GM21717 (cell line): ENCODE measurements around the gene CLASP1.
"Not testable (repeated sequence)": the region's sequence is repeated elsewhere in the genome, so short reads cannot be mapped to it uniquely, and the experiment has no call there.

Source experiments
- ATAC-seq: cut with Tn5 transposase; IDR thresholded peaks from one replicate; pipeline ENCODE4 v1.9.1; 2021; ENCODE audit warnings: mild to moderate bottlenecking, moderate library complexity; ENCODE audit not compliant: unreplicated experiment

The CLASP1 gene

DNA sequence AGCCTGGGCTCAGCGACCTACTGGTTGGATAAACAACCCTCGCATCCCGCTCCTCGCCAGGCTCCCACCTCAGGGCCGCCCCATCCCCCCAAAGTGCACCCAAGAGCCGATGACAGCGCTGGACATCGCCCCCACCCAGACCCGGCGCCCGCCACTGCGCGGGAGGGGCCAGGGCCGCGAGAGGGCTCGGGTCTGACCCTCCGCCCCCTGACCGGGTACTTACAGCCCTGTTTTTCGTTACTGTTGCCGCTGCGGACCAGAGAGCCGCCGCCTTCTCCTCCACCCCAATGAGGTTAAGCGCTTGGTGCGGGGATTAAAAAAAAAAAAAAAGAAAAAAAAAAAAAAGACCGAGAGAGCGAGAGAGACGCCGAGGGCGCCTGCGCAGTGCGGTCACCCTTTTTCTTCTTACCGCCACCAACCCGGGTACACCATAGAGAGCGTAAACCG is at the start of gene CLASP1:
Gene CLASP1 (minus strand): TSS at position 314 of the 447 bp plus-strand sequence. CDS start 43,567 bp downstream, outside the sequence.
- ATAC-seq, result peak; percentile 42

- ATAC-seq, result no peak
These were observed 49.2 kb upstream of the CLASP1 start for GRCh38 chr2:121698318-121698930.

- ATAC-seq, result no peak
These were observed 47.9 kb upstream of the CLASP1 start for GRCh38 chr2:121697108-121697631.

DNA sequence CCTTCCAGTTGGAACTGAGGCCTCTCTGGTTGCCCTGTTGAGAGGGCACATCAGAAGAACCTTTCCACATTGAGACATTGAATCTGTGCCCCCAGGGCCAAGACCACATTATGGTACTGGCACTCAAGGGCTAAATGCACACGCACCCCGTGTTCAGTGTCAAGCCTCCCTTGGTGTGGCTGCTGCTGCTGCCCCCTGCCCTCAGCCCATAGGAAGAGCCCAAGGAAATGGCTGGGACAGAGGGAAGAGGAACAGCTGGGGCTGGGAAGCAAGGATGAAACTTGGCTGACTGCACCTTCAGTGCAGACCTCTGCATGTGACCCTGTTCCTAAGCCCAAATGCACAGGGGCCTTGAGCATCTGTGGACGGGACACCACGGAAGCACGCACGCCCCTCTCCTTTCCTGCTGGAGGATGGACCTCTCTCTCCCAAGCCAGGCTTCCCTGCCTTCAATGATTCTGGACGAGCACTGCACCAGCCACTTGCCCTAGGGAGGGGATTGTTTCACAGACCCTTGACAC is 47.2 kb upstream of the CLASP1 start:
- no peak for ATAC-seq

DNA sequence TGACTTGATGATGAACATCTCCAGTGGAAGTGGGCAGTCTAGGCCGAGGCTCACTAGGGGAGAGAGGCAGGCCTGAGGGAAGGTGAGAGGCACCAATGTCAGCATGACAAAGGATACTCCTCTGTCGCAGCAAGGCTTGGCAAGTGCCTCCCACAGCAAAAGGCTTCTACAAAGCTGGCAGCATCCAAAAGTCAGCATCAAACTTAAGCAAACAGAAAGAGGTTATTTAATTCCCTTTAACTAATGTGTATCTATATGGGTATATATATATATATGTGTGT is 45.8 kb upstream of the CLASP1 start:
- ATAC-seq, result no peak

DNA sequence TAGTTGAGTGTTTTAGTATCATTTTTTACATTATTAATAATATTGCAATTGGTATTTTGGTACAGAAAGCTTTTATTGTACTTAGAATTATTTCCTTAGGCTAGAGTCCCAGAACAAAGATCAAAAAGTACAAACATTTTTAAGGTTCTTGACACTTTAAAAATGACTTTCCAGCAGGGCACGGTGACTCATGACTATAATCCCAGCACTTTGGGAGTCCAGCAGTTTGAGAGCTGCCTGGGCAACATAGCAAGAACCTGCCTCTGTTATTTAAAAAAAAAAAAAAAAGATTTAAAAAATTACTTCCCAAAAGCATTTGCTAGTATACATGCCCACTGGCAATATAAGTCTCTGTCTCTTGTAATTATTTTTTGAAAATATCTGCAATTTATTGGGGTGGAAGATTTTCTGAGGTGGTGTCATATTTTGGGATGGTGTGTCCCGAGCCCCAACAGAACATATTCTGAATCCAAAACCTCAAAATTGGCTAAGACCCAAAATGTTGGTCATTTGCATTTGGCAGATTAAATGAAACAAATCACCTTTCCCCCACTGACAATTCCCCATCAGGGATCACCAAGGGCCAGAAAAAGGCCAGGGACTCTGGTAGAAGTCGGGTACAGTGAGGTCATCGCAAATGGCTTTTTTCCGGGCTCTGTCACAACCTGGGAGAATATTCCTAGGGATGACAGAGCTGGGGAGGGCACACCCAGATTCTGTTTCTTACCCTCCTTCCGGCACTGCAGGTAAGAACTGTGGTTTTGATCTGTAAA is 45.3 kb upstream of the CLASP1 start:
- no peak for ATAC-seq

DNA sequence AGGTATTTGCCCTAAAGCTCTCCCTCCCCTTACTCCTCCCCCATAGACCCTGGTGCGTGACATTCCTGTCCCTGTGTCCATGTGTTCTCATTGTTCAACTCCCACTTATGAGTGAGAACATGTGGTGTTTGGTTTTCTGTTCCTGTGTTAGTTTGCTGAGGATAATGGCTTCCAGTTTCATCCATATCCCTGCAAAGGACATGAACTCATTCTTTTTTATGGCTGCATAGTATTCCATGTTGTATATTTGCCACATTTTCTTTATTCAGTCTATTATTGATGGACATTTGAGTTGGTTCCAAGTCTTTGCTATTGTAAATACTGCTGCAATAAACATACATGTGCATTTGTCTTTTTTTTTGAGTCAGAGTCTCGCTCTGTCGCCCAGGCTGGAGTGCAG is 41.3 kb upstream of the CLASP1 start:
- ATAC-seq, result not testable (repeated sequence)

GRCh38 chr2:121690095-121690494 is 40.8 kb upstream of the CLASP1 start:
- ATAC-seq, result no peak

DNA sequence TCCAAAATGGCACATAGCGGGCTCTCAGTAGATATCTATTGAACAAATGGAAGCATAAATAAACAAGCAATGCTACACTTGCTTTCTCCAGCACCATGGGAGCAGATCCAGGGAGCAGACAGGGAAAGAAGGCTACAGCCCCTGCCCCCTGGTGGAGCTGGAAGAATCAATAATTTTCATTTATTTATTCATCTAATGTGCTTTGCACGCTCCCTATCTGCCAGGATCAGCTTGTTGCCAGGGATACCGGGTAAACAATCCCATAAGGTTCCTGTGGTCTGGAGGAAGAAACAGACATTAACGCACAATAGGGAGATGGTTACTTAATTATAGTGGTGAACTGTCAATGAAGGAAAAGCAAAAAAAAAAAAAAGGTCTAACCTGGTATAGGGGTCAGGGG is 40.1 kb upstream of the CLASP1 start:
- no peak for ATAC-seq

- ATAC-seq, result no peak
These were observed 39.6 kb upstream of the CLASP1 start for GRCh38 chr2:121688820-121689219.

- ATAC-seq, result no peak
These were observed 37.6 kb upstream of the CLASP1 start for GRCh38 chr2:121686902-121687301.

- ATAC-seq, result no peak
These were observed 37.0 kb upstream of the CLASP1 start for GRCh38 chr2:121686218-121686617.

GRCh38 chr2:121682396-121683298 is 33.4 kb upstream of the CLASP1 start:
- ATAC-seq, result no peak

GRCh38 chr2:121677855-121678254 is 28.6 kb upstream of the CLASP1 start:
- ATAC-seq, result no peak

GRCh38 chr2:121671621-121672020 is 22.4 kb upstream of the CLASP1 start:
- ATAC-seq, result not testable (repeated sequence)

GRCh38 chr2:121670181-121670580 is 20.9 kb upstream of the CLASP1 start:
- no peak for ATAC-seq

- no peak for ATAC-seq
These were observed 18.4 kb upstream of the CLASP1 start for GRCh38 chr2:121667618-121668017.

GRCh38 chr2:121666042-121666441 is 16.8 kb upstream of the CLASP1 start:
- no peak for ATAC-seq

DNA sequence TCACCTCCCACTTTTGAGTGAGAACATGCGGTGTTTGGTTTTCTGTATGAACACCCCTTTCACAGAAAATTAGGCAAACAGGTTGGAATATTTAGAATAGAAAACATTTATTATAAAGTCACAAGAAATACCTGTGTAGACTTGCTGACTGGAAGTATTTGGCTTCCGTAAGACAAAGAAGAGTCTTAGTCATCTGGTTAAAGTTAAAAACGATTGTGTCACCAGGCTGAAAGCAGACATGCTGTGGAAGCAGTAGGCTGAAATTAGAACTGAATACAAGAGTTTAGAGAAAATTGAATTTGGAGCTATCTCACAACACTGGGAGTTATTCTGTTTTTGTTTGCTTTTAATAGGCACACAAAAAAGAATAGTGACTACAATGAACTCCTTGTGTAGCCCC is 16.2 kb upstream of the CLASP1 start:
- ATAC-seq, result no peak

DNA sequence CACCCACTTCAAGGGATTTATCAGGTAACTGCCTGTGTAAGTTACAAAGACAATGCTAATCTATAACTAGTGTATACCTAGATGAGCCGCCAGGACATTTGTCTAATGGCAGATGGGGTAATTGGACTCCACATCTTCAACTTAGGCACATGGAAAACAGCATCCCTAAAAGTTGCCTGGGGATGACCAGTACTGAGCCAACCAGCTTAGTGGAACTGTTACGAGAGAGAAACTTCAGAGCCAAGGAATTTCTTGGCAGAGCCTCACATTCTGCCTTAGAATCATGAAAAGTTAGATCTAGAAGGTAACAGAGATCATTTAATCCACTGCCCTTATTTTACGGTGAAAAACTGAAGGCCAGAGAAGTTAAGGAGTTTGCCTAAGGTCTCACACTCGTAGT is 15.5 kb upstream of the CLASP1 start:
- no peak for ATAC-seq

DNA sequence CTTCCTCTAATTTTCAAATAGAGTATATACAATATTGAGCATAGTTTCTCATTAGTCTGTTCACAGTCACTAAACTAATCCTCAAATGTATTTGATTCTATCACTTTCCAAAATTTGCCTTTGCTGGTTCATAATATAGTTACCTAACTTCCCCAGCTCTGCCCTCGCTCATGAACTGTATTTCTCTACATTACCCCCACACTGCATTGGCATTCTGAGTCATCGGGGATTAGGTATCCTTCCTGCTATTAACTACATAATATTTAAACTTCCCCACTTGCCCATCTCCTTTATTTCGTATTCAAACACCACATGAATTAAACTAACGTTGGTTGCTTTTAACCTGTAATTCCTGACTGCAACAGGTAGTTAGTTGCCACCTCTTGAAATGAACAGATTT is 14.8 kb upstream of the CLASP1 start:
- no peak for ATAC-seq
